Body of pancreas (tissue), 4 donors: ENCODE measurements around the gene RUFY3.
"Not testable (repeated sequence)": the region's sequence is repeated elsewhere in the genome, so short reads cannot be mapped to it uniquely, and the experiment has no call there.

ENCODE experiments used
- CTCF ChIP-seq, 7 experiments: fragments of 450-650 bp in 4 of 7; fragments of 200-600 bp in 3 of 7; sonication (generic) in 3 of 7; IDR thresholded peaks; one replicate each; pipeline ENCODE4 v1.5.1; 2016 to 2019; ENCODE audit warnings: antibody characterized with exemption in 7 of 7
- POLR2A ChIP-seq, 3 donors: fragments of 450-650 bp; IDR thresholded peaks; one replicate each; pipeline ENCODE4 v1.6.1; 2016; ENCODE audit warnings: antibody characterized with exemption in 3 of 3, mild to moderate bottlenecking in 2 of 3

GRCh38 chr4:70694633-70695032 lies 27.1 kb upstream of the RUFY3 start:
- not testable (repeated sequence) for TF ChIP-seq CTCF, POLR2A (IDR thresholded peaks at IDR 0.05)
